Tibial nerve (tissue), 3 donors: ENCODE measurements around the gene SPON1.

Source experiments
- POLR2A ChIP-seq, 2 donors: fragments of 450-650 bp; IDR thresholded peaks; one replicate each; pipeline ENCODE4 v1.6.1; 2017; ENCODE audit warnings: antibody characterized with exemption in 2 of 2, mild to moderate bottlenecking in 2 of 2, moderate library complexity in 2 of 2
- TF ChIP-seq, protein P1 (sequence below), 5 experiments: fragments of 200-600 bp in 3 of 5; fragments of 450-650 bp in 2 of 5; sonication (generic) in 3 of 5; IDR thresholded peaks; one replicate each; pipeline ENCODE4 v1.5.1; 2016 to 2019; ENCODE audit warnings: antibody characterized with exemption in 5 of 5, mild to moderate bottlenecking in 3 of 5, moderate library complexity in 2 of 5

DNA sequence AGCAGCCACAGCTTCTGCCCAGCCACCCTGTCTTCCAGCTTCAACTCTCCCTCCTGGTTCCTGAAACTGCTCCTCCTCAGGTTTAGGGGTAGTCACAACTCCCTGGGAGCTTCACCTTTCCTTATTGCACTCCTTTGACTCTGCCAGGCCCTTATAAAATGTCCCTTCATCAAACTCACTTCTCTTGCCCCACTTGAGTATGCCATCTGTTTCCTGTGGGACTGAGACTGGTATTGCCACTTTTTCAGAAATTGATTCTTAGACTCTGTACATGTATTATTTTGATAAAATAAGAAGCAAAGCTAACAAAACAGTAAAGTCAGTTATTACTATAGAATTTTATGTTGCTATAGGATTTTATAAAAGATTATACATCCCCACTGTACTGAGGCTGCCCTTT is 134.1 kb downstream of the SPON1 start:
- TF ChIP-seq, protein P1, sequence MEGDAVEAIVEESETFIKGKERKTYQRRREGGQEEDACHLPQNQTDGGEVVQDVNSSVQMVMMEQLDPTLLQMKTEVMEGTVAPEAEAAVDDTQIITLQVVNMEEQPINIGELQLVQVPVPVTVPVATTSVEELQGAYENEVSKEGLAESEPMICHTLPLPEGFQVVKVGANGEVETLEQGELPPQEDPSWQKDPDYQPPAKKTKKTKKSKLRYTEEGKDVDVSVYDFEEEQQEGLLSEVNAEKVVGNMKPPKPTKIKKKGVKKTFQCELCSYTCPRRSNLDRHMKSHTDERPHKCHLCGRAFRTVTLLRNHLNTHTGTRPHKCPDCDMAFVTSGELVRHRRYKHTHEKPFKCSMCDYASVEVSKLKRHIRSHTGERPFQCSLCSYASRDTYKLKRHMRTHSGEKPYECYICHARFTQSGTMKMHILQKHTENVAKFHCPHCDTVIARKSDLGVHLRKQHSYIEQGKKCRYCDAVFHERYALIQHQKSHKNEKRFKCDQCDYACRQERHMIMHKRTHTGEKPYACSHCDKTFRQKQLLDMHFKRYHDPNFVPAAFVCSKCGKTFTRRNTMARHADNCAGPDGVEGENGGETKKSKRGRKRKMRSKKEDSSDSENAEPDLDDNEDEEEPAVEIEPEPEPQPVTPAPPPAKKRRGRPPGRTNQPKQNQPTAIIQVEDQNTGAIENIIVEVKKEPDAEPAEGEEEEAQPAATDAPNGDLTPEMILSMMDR (IDR thresholded peaks at IDR 0.05): no peak
- no peak for TF ChIP-seq POLR2A (IDR thresholded peaks at IDR 0.05)
